Adrenal gland (tissue), 12 donors: ENCODE data around the gene ACTL7A. TPM values are rescaled to one million over a fixed set of nuclear protein-coding genes. Genes with fewer than 3 reads are reported as not detected.

Experiments
- DNase-seq, 7 donors: peaks; one replicate each; pipeline ENCODE4 v3.0.0-alpha.2; 2019 to 2020
- H3K27ac ChIP-seq, 5 donors: fragments of 200-600 bp; sonication (generic) in 4 of 5; 1 replicate in 3 of 5; 2 replicates in 2 of 5; pipeline versions ENCODE4 v1.5.1 to v1.8.0; 2016 to 2020; ENCODE audit warnings: mild to moderate bottlenecking in 1 of 5
- H3K27me3 ChIP-seq: fragments of 200-600 bp; 2 replicates; pipeline ENCODE4 v1.8.0; 2021
- H3K36me3 ChIP-seq, 2 donors: fragments of 200-600 bp; replicated peaks in 1 of 2; 1 replicate in 1 of 2; 2 replicates in 1 of 2; pipeline versions ENCODE4 v1.5.1 to v1.8.0; 2018 to 2022
- H3K4me1 ChIP-seq, 2 donors: fragments of 200-600 bp; replicated peaks in 1 of 2; 1 replicate in 1 of 2; 2 replicates in 1 of 2; pipeline versions ENCODE4 v1.5.1 to v1.8.0; 2018 to 2021
- H3K4me3 ChIP-seq, 4 donors: fragments of 200-600 bp; sonication (generic) in 3 of 4; one replicate each; pipeline ENCODE4 v1.5.1; 2016 to 2018
- H3K9me3 ChIP-seq, 3 donors: fragments of 200-600 bp; sonication (generic) in 1 of 3; replicated peaks in 1 of 3; 1 replicate in 2 of 3; 2 replicates in 1 of 3; pipeline versions ENCODE4 v1.5.1 to v1.8.0; 2016 to 2021
- CTCF ChIP-seq, 6 experiments: fragments of 450-650 bp in 4 of 6; fragments of 200-600 bp in 2 of 6; sonication (generic) in 1 of 6; IDR thresholded peaks; 1 replicate in 5 of 6; 2 replicates in 1 of 6; pipeline versions ENCODE4 v1.5.1 to v1.8.0; 2016 to 2021; ENCODE audit warnings: antibody characterized with exemption in 6 of 6, mild to moderate bottlenecking in 2 of 6, moderate library complexity in 1 of 6
- POLR2A ChIP-seq, 2 donors: fragments of 450-650 bp; IDR thresholded peaks; one replicate each; pipeline ENCODE4 v1.6.1; 2017; ENCODE audit warnings: antibody characterized with exemption in 2 of 2, mild to moderate bottlenecking in 2 of 2, moderate library complexity in 1 of 2
- WGBS, 4 donors: extraction: QIAGEN DNeasy Blood & Tissue Kit in 2 of 4; methylation state at CpG; one replicate each; pipeline versions ENCODE4 v1.1.5 to v1.1.7; 2013 to 2017; 5-methylcytosine and 5-hydroxymethylcytosine counted together
- intact Hi-C, 2 donors: fragments of 100-400 bp; cut with DNase I; formaldehyde crosslinking; loops; one replicate each; pipeline versions ENCODE4 v1.14.1 to v1.15.0; 2022 to 2023
- polyA plus RNA-seq, 3 donors: library from polyadenylated mRNA; stranded (reverse); fragments of 200-250 nt in 2 of 3; fragments of 350-450 nt in 1 of 3; fragmentation: Illumina TruSeq in 1 of 3; extraction: RNeasy Lipid Tissue Mini Kit (QIAGEN cat#74804) in 1 of 3; gene quantifications; one replicate each; pipeline ENCODE4 v1.2.3, GENCODE V29; 2013 to 2014
- total RNA-seq, 9 donors: library from RNA; depleted of rRNA in 4 of 9; stranded (reverse); fragments of >200 nt in 4 of 9; fragments of 120-200 nt in 1 of 9; fragmentation: NEBNext Ultra II Directional in 1 of 9; extraction: Animal tissue kit (Norgen Biotek cat#: 25700) in 1 of 9; gene quantifications; one replicate each; pipeline versions ENCODE4 v1.1.0 to v1.2.4, GENCODE V29; 2013 to 2023
- donor health status: healthy with polysubstance abuse.
- donor health status: Bipolar disorder and iron deficiency.
- donor health status: DM: yes; HTN: yes; CAD: no.
- donor health status: DM: no; HTN: no; CAD: no.
- donor health status: DM: no; HTN: no; CAD: no.
- donor health status: DM: yes; HTN: yes; CAD: no.

Gene ACTL7A
- total and polyA plus RNA-seq, 12 donors = not detected

- 82 to 100% (median 95%) methylated on average over 4 of the region's 4 CpGs for WGBS, 4 donors
- TF ChIP-seq POLR2A (IDR thresholded peaks at IDR 0.05) = no peak
- no peak for TF ChIP-seq CTCF (IDR thresholded peaks at IDR 0.05)
- Histone ChIP-seq H3K27ac (no peak overlapping the region), H3K9me3 (no peaks in the 10 kb centered on the region), H3K27me3 (no peaks in the 10 kb centered on the region), H3K4me3 (no peak overlapping the region), H3K36me3 (peaks cover 0 to 50% of the 10 kb centered on the region in 2 donors), H3K4me1 (peaks cover 0 to 5% of the 10 kb centered on the region in 2 donors)
- intact Hi-C loops = no loop called here
- DNase-seq = no peak
Measured at GRCh38 chr9:108867829-108868228, 5.8 kb downstream of the ACTL7A start.

GRCh38 chr9:108869092-108869725, 7.1 kb downstream of the ACTL7A start:
- peaks cover 0 to 64% of the 10 kb centered on the region in 2 donors for H3K36me3 ChIP-seq
- H3K27ac ChIP-seq = no peak overlapping the region
- peaks cover 0 to 5% of the 10 kb centered on the region in 2 donors for H3K4me1 ChIP-seq
- no peak overlapping the region for H3K4me3 ChIP-seq
- no peaks in the 10 kb centered on the region for H3K9me3 ChIP-seq
- 64 to 100% (median 88%) methylated on average over 2 to 3 of the region's 3 CpGs for WGBS, 4 donors
- intact Hi-C loops = no loop called here
- no peak for TF ChIP-seq POLR2A (IDR thresholded peaks at IDR 0.05)
- no peak for TF ChIP-seq CTCF (IDR thresholded peaks at IDR 0.05)
- DNase-seq = no peak
- H3K27me3 ChIP-seq = no peaks in the 10 kb centered on the region

GRCh38 chr9:108874058-108874788, 12.2 kb downstream of the ACTL7A start:
- WGBS, 4 donors = 95 to 99% (median 96%) methylated on average over 4 of the region's 4 CpGs
- intact Hi-C loops = no loop called here
- Histone ChIP-seq H3K36me3 (peaks cover 0 to 98% of the 10 kb centered on the region in 2 donors), H3K4me3 (no peak overlapping the region), H3K27me3 (no peaks in the 10 kb centered on the region), H3K27ac (no peak overlapping the region), H3K9me3 (no peaks in the 10 kb centered on the region), H3K4me1 (peaks cover 0 to 13% of the 10 kb centered on the region in 2 donors)
- DNase-seq = no peak
- TF ChIP-seq CTCF (IDR thresholded peaks at IDR 0.05) (no peak), POLR2A (IDR thresholded peaks at IDR 0.05) (no peak)

- 86 to 95% (median 91%) methylated on average over 5 of the region's 5 CpGs for WGBS, 4 donors
- Histone ChIP-seq H3K4me1 (peaks cover 12 to 13% of the 10 kb centered on the region in 2 donors), H3K27ac (no peak overlapping the region), H3K36me3 (peaks cover 0 to 93% of the 10 kb centered on the region in 2 donors), H3K9me3 (no peaks in the 10 kb centered on the region), H3K4me3 (no peak overlapping the region), H3K27me3 (no peaks in the 10 kb centered on the region)
- TF ChIP-seq POLR2A (IDR thresholded peaks at IDR 0.05) = no peak
- no peak for TF ChIP-seq CTCF (IDR thresholded peaks at IDR 0.05)
- DNase-seq = no peak
- intact Hi-C loops = no loop called here
Measured at GRCh38 chr9:108876425-108876824, 14.4 kb downstream of the ACTL7A start.
